Loucy (cell line): ENCODE data around the gene RHOG.

Experiments
- H2AFZ ChIP-seq: fragments of 200-600 bp; sonication (generic); 2 replicates; pipeline ENCODE4 v1.6.0; 2016; ENCODE audit warnings: antibody characterized with exemption, mild to moderate bottlenecking, low read length, moderate library complexity
- H3F3A ChIP-seq: fragments of 200-600 bp; 2 replicates; pipeline ENCODE4 v1.6.0; 2016; ENCODE audit warnings: antibody characterized with exemption, low read depth, mild to moderate bottlenecking
- H3K27me3 ChIP-seq: fragments of 200-600 bp; sonication (generic); 2 replicates; pipeline ENCODE4 v1.6.1; 2014; ENCODE audit warnings: low read length, mild to moderate bottlenecking; ENCODE audit not compliant: insufficient read depth, poor library complexity, severe bottlenecking
- H3K36me3 ChIP-seq: fragments of 200-600 bp; sonication (generic); 2 replicates; pipeline ENCODE4 v1.6.1; 2016; ENCODE audit warnings: low read length; ENCODE audit not compliant: insufficient read depth
- H3K4me1 ChIP-seq: fragments of 200-600 bp; sonication (generic); 2 replicates; pipeline ENCODE4 v1.5.1; 2014; ENCODE audit warnings: low read length, mild to moderate bottlenecking; ENCODE audit not compliant: insufficient read depth, poor library complexity, severe bottlenecking
- H3K4me2 ChIP-seq: fragments of 200-600 bp; sonication (generic); 2 replicates; pipeline ENCODE4 v1.6.0; 2014; ENCODE audit warnings: antibody characterized with exemption, low read length, low read depth, mild to moderate bottlenecking; ENCODE audit not compliant: poor library complexity, severe bottlenecking
- H3K4me3 ChIP-seq: fragments of 200-600 bp; sonication (generic); 2 replicates; pipeline ENCODE4 v1.5.1; 2014; ENCODE audit warnings: low read length, mild to moderate bottlenecking, mixed read lengths; ENCODE audit not compliant: poor library complexity, severe bottlenecking
- H3K79me2 ChIP-seq: fragments of 200-600 bp; sonication (generic); 2 replicates; pipeline ENCODE4 v1.6.1; 2014; ENCODE audit warnings: low read length; ENCODE audit not compliant: insufficient read depth
- H3K9ac ChIP-seq: fragments of 200-600 bp; sonication (generic); 2 replicates; pipeline ENCODE4 v1.6.0; 2014; ENCODE audit warnings: mild to moderate bottlenecking, low read depth, low read length, moderate library complexity; ENCODE audit not compliant: poor library complexity, severe bottlenecking
- H3K9me2 ChIP-seq: fragments of 200-600 bp; sonication (generic); replicated peaks from 2 replicates; pipeline ENCODE4 v1.6.1; 2016; ENCODE audit warnings: low read depth, low read length, mixed read lengths
- H3K9me3 ChIP-seq: fragments of 200-600 bp; sonication (generic); 2 replicates; pipeline ENCODE4 v1.6.1; 2014; ENCODE audit warnings: mild to moderate bottlenecking, antibody characterized with exemption, low read length, low read depth; ENCODE audit not compliant: insufficient read depth
- H4K20me1 ChIP-seq: fragments of 200-600 bp; sonication (generic); 2 replicates; pipeline ENCODE4 v1.6.0; 2014; ENCODE audit warnings: antibody characterized with exemption, low read length, mild to moderate bottlenecking; ENCODE audit not compliant: insufficient read depth, poor library complexity, severe bottlenecking
- EZH2phosphoT487 ChIP-seq: fragments of 200-600 bp; IDR thresholded peaks from 2 replicates; pipeline ENCODE4 v1.6.1; 2018; ENCODE audit warnings: antibody characterized with exemption, mild to moderate bottlenecking, moderate library complexity, borderline replicate concordance
- TF ChIP-seq, protein P1 (sequence below): fragments of 200-600 bp; sonication (generic); conservative IDR thresholded peaks from 2 replicates; pipeline ENCODE4 v1.5.1; 2014; ENCODE audit warnings: mild to moderate bottlenecking, antibody characterized with exemption, low read length

The RHOG gene

DNA sequence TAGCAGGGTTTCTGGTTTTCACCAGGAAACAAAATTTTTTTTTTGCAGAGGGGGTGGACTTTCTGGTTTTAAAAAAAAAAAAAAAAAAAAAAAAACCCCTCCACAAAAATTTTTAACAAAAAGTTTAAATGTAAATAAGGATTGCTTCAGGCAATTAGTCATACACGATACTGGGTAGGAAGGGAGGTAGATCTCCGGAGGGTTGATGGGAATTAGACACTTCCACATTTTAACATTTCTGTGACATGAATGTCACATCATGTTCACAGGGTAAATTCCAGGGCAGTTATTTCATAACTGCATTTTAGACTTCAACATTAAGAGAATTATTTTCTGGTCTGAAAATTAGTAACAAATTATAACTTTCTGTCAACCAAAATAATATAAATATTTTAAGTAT is 59.3 kb downstream of the RHOG start:
- TF ChIP-seq, protein P1, sequence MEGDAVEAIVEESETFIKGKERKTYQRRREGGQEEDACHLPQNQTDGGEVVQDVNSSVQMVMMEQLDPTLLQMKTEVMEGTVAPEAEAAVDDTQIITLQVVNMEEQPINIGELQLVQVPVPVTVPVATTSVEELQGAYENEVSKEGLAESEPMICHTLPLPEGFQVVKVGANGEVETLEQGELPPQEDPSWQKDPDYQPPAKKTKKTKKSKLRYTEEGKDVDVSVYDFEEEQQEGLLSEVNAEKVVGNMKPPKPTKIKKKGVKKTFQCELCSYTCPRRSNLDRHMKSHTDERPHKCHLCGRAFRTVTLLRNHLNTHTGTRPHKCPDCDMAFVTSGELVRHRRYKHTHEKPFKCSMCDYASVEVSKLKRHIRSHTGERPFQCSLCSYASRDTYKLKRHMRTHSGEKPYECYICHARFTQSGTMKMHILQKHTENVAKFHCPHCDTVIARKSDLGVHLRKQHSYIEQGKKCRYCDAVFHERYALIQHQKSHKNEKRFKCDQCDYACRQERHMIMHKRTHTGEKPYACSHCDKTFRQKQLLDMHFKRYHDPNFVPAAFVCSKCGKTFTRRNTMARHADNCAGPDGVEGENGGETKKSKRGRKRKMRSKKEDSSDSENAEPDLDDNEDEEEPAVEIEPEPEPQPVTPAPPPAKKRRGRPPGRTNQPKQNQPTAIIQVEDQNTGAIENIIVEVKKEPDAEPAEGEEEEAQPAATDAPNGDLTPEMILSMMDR = no peak
- TF ChIP-seq EZH2phosphoT487 = no peak
- Histone ChIP-seq H3K4me3 (no peak overlapping the region), H2AFZ (no peak overlapping the region), H3K4me2 (no peak overlapping the region), H3F3A (peaks cover 8% of the 10 kb centered on the region; the same call in 1 of the 2 replicates), H3K27me3 (no peaks in the 10 kb centered on the region), H3K36me3 (peaks cover 55% of the 10 kb centered on the region; the same call in 1 of the 2 replicates), H4K20me1 (peaks cover 37% of the 10 kb centered on the region), H3K9me3 (no peaks in the 10 kb centered on the region), H3K9ac (no peak overlapping the region), H3K79me2 (peaks cover 71% of the 10 kb centered on the region), H3K9me2 (no peaks in the 10 kb centered on the region), H3K4me1 (peaks cover 39% of the 10 kb centered on the region)
